ENCODE data around the gene CDC16.
A peak's percentile ranks its signal among the peaks of the same experiment; 100 is the strongest.
"Not testable (repeated sequence)": the region's sequence is repeated elsewhere in the genome, so short reads cannot be mapped to it uniquely, and the experiment has no call there.

Gene CDC16, protein sequence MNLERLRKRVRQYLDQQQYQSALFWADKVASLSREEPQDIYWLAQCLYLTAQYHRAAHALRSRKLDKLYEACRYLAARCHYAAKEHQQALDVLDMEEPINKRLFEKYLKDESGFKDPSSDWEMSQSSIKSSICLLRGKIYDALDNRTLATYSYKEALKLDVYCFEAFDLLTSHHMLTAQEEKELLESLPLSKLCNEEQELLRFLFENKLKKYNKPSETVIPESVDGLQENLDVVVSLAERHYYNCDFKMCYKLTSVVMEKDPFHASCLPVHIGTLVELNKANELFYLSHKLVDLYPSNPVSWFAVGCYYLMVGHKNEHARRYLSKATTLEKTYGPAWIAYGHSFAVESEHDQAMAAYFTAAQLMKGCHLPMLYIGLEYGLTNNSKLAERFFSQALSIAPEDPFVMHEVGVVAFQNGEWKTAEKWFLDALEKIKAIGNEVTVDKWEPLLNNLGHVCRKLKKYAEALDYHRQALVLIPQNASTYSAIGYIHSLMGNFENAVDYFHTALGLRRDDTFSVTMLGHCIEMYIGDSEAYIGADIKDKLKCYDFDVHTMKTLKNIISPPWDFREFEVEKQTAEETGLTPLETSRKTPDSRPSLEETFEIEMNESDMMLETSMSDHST

DNA sequence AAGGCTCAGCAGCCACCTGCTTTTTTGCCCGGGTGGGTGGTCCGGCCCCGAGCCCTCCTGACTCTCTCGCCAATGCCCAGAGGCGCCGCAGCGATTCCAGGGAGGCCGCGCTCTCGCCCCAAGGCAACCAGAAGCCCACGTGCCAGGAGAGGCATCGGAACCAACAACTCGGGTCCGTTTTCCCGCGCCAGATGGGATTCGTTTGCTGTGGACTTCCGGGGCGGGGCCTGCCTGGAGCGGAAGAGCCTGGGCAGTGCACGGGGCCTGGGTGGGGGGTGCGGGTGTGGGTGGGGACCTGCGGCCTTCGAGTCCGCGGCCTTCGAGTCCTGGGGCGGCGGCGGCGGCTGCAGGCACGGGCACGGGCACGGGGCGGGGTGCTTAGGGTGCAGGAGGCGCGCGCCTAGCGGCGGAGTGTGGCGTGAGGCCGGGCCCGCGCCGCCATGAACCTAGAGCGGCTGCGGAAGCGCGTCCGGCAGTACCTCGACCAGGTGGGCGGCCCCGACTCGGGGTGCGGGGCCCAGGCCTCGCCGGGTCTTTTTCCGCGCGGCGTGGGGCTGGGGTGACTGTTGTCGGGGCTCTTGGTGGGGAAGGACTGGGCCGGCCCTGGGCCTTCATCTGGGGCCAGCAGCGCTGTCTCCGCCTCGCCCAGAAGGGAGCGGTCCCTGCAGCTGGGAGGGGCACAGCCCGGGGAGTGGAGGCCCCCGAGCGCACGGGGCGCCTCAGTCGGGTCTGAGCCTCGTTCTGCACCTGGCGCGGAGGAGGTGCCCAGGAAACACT, at the start of gene CDC16:
TSS of gene CDC16 (plus strand) at position 253 of the 777 bp plus-strand sequence. CDS start at position 441, 188 bp downstream.
- DNase-seq, result peak; percentile 86

DNA sequence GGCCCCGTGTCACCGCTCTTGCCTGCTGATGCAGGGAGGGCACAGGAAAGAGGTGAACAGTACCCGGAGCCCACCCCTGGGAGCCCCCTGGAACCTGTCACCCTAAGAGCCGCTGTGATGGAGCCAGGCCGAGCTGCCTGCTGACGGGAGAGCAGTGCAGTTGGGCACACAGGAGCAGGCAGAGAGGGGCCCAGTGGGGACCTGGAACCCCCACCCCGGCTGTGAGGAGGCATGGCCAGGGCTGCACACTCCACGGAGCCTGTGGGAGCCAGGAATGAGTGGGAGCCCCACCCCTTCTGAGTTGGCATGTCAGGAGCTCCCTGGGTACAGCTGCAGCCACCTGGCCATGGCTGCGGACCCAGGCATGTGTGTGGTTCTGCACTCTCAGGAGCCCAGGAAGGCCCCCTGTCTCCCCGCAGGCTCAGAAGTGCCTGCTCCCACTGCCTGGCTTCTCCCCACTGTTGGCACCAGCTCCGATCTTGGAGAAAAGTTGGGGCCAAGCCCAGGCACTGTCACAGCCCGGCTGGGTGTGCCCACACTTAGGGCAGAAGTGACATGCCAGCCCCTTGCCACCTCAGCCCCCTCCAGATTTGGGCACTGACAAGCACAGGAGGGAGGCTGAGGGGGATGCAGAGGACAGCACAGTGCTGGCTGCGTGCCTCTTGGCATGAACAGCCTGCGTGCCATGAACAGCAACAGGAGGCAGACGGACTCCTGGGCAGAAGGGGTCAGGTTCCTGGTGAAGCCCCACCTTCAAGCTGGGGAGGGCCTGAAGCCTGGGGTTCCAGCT, 49.3 kb upstream of the CDC16 start:
- no peak for DNase-seq

DNA sequence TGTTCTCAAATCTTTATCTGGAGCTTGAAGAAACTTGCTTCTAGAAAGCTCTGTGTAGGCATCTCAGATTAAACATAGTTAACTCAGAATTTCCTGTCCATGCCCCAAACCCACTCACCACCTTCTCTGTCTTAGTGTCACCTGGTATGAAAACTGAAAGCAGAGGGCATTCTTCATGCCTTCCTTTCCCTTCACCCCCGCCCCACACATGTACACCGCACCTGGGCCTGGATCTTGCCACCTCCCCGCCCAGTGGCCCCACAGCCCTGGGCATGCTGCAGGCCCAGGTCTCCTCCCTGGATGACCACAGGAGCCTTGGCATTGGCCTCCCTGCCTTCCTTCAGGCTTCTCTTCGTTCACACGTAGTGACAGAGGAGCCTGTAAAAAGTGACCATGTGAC, 39.8 kb upstream of the CDC16 start:
- no peak for DNase-seq

DNA sequence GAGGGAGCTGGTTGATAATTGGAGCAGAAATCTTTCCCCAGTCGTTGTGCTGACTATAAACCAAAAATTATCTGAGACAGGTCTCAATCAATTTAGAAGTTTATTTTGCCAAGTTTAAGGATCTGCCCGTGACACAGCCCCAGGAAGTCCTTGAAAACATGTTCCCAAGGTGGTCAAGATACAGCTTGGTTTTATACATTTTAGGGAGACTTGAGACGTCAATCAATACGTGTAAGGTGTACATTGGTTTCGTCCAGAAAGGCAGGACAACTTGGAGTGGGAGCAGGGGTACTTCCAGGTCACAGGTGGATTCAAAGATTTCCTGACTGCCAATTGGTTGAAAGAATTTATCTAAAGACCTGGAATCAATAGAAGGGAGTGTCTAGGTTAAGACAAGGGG, 38.1 kb upstream of the CDC16 start:
- no peak for DNase-seq

DNA sequence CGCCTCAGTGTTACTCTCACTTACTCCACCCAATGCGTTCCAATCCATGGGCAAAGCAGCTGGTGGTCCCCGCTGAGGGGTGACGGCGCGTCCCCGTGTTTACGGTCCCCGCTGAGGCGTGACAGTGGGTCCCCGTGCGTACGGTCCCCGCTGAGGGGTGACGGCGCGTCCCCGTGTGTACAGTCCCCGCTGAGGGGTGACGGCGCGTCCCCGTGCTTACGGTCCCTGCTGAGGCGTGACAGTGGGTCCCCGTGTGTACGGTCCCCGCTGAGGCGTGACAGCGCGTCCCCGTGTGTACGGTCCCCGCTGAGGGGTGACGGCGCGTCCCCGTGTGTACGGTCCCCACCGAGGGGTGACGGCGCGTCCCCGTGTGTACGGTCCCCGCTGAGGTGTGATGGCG, 36.1 kb upstream of the CDC16 start:
- DNase-seq, result no peak

DNA sequence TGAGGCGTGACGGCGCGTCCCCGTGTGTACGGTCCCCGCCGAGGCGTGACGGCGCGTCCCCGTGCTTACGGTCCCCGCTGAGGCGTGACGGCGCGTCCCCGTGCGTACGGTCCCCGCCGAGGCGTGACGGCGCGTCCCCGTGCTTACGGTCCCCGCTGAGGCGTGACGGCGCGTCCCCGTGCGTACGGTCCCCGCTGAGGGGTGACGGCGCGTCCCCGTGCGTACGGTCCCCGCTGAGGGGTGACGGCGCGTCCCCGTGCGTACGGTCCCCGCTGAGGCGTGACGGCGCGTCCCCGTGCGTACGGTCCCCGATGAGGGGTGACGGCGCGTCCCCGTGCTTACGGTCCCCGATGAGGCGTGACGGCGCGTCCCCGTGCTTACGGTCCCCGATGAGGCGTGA, 35.2 kb upstream of the CDC16 start:
- DNase-seq, result not testable (repeated sequence)

DNA sequence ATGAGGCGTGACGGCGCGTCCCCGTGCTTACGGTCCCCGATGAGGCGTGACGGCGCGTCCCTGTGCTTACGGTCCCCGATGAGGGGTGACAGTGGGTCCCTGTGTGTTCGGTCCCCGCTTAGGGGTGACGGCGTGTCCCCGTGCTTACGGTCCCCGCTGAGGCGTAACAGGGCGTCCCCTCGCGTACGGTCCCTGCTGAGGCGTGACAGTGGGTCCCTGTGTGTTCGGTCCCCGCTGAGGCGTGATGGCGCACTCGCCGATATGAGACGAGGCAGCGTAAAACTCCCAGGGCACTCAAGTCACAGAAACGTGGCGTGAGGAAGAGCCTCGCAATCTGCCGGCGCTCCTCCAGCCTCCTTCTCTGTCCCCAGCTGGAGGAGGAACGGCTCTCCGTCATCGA, 34.7 kb upstream of the CDC16 start:
- DNase-seq, result no peak

DNA sequence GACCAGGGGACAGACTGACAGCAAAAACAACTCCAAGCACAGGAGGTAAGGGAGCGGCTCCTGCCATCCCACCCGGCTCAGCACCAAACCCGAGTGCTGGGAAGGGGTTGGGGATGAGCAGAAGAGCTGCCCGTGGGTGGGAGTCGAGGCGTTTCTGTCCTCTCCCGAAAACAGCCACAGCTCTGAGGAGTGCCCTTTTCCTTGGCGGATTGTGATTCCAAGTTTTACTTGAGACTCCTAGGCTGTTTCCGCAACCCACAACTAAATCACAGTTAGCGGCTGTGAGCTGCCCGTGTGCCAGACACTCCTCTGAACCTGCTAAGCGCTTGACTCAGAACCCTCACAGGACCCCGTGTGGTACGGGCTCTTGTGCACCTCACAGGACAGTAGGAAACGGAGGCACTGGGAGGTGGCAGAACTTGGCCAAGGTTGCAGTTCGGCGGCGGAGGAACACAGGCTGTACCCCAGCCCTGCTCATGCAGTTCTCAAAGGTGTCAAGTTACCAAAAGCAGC, 34.2 kb upstream of the CDC16 start:
- DNase-seq, result no peak

DNA sequence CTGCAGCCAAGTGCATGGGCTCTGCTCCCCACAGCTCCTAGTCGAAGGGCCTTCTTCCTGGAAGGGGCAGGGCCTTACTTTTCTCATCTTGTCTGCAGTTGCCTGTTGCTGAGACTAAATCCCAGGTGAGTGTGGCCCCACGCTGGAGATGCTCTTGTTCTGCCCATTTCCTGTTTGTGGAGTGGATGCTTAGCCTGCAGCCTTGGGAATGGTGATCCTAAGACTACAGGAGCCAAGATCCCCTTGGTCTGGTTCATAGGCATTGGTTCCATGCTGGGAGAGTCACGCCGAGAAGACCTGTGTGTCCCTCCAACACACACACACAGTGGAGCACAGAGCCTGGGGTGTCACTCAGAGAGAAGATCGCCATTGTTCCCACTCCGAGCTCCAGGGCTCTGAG, 32.1 kb upstream of the CDC16 start:
- no peak for DNase-seq

DNA sequence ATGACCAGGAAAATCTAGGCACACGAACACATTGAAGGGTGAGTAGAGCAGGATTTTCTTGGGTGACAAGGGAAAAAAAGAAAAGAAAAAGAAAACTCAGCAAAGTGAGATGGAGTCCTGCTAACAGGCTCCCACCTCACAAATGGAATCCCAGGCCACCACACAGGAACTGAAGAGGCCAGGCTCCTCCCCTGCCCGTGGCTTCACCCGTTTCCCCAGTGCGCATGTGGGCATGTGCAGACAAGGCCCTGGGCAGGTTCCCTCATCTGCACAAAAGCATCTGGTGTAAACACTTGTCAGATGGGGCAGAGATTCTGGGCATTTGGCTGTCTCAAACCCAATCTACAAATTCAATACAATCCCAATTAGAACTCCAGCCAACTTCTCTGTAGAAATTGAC, 31.2 kb upstream of the CDC16 start:
- peak; percentile 17 for DNase-seq

DNA sequence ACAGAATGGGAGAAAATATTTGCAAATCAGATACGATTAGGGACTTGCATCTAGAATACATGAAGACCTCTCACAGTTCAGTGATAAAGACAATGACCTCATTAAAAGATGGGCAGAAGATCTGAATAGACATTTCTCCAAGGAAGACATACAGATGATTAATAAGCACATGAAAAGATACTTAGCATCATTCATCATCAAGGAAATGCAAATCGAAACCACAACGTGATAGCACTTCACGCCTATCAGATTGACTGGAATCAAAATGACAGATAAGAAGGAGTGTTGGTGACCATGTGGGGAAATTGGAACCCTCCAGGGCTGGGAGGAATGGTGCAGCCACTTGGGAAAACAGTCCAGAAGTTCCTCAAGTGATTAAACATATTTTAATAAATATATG, 29.8 kb upstream of the CDC16 start:
- DNase-seq, result no peak

DNA sequence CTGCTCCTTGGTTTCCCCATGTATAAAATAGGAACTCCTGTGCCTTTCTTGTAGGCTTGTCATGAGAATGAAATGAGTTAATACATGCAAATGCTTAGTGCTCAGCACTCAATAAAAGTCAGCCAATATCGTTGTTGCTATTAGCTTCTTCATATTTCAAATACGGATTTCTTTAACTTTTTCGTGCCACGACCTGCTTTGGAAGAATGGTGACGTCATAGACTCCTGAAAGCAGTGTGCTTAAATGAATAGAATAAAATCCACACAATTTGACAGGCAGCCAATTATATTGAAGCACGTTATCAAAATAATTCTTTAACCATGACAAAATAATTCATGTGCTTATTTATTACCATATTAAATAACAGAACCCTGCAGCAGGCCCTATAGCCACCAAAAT, 26.6 kb upstream of the CDC16 start:
- no peak for DNase-seq

DNA sequence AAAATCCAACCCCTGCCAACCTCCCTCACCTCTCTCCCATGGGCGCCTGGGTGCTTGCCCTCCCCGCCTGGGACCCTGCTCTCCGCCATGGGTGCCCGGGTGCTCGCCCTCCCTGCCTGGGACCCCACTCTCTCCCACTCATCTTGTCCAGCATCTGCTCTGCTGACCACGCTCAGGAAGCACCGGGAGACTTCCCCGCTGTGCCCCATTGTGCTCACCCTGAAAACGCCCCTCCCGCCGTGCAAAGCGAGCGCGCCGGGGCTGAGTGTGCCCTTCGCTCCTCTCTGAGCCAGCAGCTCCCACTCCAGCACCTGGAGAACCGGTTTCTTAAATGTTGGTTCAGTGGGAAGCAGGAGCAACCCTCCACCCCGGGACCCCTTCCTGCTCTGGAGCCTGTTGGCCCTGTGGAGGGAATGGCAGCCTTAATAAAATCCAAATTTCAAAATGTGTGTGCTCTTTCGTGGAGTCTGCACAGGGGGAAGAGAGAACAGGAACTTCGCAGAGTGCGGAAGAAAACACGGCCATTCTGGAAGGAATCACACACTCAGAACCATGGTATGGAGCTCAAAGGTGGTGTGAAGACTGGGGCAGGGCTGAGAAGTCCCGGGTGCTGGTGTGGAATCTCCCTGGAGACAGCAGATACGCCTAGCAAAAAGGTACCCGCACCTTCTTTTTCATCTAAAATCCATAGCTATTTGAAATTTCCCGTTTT, 23.1 kb upstream of the CDC16 start:
- peak; percentile 63 for DNase-seq

DNA sequence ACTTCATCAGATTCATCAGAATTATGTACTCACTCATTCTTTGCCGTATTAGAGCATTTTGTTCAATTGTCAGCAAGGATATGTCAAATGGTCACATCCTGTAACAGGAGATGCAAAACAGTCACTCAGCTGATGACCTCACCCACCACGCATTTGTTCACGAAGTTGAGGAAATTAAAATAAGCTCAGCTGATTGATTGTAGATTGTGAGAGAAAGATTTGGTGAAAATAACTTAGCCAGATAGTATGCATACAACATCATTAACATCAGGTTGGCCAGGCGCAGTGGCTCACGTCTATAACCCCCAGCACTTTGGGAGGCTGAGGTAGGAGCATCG, 22.6 kb upstream of the CDC16 start:
- no peak for DNase-seq

DNA sequence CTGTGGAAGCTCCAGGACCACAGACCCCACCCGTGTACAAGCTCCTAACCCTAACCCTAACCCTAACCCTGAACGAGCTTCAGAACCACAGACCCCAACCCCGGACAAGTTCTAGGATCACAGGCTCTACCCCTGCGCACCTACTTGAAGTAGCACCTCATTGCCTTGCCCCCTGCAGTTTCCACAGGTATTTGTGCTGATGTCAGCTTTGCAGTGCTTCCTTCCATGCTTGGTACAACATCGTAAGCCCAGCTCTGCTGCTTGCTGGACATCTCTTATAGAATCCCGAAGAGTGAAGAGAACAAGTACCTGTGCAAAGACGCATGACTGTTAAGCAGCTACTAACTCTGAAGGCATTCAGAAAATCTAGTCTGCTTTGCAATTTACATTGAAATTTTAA, 20.7 kb upstream of the CDC16 start:
- no peak for DNase-seq

DNA sequence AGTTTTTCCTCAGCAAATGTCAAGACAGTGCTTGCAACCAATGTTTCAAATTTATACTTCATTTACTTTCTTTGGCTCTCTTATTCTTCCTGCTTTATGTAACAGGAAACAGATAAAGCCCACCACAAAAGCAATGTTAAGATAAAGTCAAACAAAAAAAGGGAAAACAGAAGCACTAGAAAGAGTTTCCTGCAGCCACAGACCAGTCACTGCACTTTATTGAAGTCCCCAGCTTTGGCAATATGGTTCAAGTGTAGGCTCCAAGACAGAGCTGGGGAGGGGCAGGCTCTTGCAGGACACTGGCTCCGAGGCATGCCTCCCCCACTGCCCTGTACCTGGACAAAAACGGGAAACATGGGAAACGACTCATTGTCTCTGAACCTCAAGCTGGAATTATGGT, 15.3 kb upstream of the CDC16 start:
- no peak for DNase-seq

DNA sequence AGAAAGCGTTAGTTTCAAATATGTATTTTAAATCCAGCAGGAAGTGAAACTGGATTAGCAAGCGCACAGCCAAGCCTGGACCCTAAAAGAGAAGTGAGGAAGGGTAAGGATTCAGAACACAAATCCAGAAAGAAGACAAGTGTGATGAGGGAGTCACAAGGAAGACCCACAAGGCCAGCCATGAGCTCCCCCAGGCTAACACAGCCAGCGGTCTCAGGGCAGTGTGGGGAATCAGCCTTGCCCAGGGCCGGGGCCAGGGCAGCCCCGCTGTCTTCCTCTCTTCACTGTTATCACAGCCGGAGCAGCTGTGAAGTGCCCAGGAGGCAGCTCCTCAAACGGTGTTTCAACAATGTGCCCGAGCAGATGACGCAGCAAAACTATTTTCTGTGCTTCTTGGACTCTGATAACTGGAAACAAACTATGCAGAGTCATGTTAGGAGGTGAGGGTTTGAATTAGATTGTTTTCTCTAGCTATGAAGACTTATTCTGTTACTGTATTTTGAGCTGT, 12.2 kb upstream of the CDC16 start:
- peak; percentile 34 for DNase-seq

DNA sequence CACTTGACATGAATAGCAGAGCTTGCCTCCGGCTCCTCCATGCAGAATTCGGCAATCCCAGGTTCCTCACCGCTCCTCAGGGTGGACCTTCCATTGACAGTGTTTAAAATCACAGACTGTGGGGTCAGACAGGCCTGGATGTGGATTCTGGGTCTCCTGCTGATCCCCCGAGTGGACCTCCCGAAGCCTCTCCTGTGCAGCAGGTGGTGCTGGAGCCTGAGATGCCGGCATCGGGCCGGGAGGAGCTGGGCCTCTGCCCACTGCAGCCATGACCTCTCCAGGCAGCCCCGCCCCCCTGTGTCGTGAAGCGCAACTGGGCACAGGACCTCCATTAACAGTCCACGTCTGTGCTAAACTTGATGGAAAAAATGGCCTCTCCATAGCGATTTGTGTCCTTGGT, 10.5 kb upstream of the CDC16 start:
- DNase-seq, result no peak

DNA sequence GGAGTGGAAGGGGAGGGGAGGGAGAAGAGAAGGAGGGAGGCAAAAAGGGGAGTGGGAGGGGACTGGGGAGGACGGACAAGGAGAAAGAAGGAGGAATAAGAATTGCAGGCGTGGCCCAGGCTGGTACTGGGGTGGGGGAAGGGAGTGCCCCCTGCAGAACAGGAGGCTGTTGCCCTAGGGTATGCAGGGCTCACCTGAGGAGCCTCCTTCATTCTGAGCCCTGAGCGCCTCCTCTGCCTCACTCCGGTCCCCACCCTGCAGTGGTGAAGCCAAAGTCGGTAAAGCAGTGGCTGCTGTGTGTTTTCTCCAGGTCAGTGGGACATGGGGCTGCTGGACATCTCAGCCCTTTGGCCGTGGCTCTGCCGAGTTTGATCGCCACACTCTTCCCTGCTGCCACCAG, 9.1 kb upstream of the CDC16 start:
- DNase-seq, result no peak

DNA sequence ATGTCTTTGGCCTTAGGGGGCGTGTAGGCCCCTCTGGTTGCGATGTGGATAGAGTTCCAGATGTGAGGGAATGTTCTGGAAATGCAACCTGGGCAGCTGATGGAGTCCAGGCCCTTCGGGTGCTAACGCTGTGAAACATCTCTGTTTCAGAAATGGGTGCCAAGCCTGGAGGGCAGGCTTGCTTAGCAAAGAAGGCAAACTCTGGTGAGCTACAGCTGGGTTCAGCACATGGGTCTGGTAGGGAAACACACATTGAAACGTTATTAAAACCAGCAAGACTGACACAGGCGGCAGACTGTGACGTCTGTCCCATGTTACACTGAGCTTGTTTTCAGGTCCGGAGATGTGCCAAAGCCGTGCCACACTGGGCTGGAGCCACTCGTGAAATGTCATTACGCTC, 8.6 kb upstream of the CDC16 start:
- DNase-seq, result no peak

DNA sequence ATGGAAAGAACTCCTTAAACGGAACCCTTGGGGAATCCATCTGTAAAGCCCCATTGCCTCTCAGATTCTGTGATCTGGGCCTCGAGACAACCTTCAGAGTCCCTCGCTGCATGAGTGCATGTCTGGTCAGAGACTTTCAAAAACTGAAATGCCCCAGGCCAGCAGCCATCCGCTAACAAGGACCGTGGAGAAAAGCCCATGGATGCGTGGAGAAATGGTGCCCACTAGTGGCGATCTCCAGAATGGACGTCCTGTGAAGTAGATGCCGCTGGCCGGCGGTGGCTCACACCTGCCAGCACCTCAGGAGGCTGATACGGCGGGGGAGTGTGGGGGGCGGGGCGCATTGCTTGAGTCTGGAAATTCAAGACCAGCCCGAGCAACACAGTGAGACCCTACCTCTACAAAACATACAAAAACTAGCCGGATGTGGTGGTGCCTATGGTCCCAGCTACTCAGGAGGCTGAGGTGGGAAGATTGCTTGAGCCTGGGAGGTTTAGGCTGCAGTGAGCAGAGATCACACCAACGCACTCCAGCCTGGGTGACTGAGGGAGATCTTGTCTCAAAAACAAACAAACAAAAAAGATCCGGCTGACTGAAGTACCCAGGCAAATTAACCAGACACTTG, 7.9 kb upstream of the CDC16 start:
- DNase-seq, result peak; percentile 49

DNA sequence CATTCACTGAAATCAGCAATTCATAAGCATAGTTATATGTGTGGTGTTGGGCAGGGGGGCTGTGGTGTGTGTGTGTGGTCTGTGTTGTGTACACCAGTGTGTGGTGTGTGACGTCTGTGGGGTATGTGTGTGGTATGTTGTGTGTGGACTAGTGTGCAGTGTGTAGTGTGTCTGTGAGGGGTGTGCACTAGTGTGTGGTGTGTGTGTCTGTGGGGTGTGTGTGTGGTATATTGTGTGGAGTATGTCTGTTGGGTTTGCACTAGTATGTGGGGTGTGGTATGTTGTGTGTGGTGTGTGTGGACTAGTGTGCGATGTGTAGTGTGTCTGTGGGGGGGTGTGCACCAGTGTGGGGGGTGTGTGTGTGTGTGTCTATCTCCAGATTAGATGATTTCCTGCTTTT, 7.2 kb upstream of the CDC16 start:
- DNase-seq, result no peak
